Astrocyte of the cerebellum (primary cell): ENCODE data around the gene KCNMB3.

Source experiments
- DNase-seq: peaks from one replicate; pipeline ENCODE4 v3.0.0-alpha.2; 2011; ENCODE audit warnings: low read depth
- H3K4me3 ChIP-seq: 2 replicates; pipeline ENCODE4 v1.5.1; 2011; ENCODE audit warnings: mild to moderate bottlenecking, low read depth, low read length, moderate library complexity
- in situ Hi-C: cut with HindIII; loops from 2 replicates; pipeline ENCODE4 v1.10.0; 2017; ENCODE audit warnings: low sequenced_read_pairs
- TF ChIP-seq, protein P1 (sequence below): IDR thresholded peaks from 2 replicates; pipeline ENCODE4 v1.5.1; 2012; ENCODE audit warnings: low read length, low read depth, moderate library complexity, mild to moderate bottlenecking; ENCODE audit errors: missing control alignments

KCNMB3 gene, protein sequence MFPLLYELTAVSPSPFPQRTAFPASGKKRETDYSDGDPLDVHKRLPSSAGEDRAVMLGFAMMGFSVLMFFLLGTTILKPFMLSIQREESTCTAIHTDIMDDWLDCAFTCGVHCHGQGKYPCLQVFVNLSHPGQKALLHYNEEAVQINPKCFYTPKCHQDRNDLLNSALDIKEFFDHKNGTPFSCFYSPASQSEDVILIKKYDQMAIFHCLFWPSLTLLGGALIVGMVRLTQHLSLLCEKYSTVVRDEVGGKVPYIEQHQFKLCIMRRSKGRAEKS

DNA sequence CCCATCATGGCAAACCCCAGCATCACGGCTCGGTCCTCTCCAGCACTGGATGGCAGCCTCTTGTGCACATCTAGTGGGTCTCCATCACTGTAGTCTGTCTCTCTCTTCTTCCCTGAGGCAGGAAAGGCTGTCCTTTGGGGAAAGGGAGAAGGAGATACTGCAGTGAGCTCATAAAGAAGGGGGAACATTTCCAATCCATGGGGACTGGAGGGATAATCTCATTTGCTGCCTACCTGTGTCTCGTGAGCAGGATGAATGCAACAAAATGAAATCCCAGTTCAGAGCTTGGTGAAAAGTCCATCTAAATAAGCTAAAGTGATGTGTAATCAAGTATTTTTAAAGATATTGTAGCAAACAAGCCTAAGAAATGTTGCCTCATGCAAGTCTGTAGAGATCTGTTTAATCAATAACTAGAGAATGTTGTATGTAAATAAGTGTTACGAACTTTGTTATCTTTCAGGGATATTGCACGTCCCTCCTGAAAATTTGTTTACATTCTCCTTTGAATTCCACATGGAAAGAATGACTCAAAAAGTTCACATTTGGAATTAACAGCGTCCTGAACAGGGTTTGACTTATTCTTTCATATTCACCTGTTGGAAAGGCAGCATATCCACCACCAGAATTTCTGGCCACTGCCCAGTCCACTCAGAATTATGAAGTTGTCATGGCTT lies at the start of gene KCNMB3:
KCNMB3 (minus strand) TSS at position 312 of the 674 bp plus-strand sequence; CDS start at position 188, 124 bp downstream.
- in situ Hi-C loops: no loop called here
- no peak within 1 kb of the TSS for H3K4me3 ChIP-seq
- TF ChIP-seq, protein P1, sequence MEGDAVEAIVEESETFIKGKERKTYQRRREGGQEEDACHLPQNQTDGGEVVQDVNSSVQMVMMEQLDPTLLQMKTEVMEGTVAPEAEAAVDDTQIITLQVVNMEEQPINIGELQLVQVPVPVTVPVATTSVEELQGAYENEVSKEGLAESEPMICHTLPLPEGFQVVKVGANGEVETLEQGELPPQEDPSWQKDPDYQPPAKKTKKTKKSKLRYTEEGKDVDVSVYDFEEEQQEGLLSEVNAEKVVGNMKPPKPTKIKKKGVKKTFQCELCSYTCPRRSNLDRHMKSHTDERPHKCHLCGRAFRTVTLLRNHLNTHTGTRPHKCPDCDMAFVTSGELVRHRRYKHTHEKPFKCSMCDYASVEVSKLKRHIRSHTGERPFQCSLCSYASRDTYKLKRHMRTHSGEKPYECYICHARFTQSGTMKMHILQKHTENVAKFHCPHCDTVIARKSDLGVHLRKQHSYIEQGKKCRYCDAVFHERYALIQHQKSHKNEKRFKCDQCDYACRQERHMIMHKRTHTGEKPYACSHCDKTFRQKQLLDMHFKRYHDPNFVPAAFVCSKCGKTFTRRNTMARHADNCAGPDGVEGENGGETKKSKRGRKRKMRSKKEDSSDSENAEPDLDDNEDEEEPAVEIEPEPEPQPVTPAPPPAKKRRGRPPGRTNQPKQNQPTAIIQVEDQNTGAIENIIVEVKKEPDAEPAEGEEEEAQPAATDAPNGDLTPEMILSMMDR: no peak
- DNase-seq: no peak

GRCh38 chr3:179299999-179300613 lies 49.2 kb upstream of the KCNMB3 start:
- TF ChIP-seq, protein P1: no peak
- DNase-seq: no peak
- in situ Hi-C loops: loop anchor here (25.0 kb wide), 1 partner anchor 188 kb away; no protein-coding TSS in a partner anchor
- no peak overlapping the region for H3K4me3 ChIP-seq

DNA sequence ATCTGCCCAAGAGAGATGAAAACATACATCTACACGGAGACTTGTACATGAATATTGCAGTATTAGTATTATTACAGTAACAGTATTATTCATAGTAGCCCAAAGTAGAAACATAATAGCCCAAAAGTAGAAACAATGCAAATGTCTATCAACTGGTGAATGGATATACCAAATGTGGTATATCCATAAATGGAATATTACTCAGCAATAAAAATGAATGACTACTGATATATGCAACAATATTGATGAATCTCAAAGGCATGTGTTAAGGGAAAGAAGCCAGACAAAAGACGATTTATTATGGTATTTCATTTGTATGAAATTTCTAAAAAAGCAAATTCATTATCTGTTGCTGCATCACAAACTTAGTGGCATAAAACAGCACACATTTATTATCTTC lies 48.4 kb upstream of the KCNMB3 start:
- no peak for DNase-seq
- in situ Hi-C loops: no loop called here
- no peak overlapping the region for H3K4me3 ChIP-seq
- TF ChIP-seq, protein P1: no peak

DNA sequence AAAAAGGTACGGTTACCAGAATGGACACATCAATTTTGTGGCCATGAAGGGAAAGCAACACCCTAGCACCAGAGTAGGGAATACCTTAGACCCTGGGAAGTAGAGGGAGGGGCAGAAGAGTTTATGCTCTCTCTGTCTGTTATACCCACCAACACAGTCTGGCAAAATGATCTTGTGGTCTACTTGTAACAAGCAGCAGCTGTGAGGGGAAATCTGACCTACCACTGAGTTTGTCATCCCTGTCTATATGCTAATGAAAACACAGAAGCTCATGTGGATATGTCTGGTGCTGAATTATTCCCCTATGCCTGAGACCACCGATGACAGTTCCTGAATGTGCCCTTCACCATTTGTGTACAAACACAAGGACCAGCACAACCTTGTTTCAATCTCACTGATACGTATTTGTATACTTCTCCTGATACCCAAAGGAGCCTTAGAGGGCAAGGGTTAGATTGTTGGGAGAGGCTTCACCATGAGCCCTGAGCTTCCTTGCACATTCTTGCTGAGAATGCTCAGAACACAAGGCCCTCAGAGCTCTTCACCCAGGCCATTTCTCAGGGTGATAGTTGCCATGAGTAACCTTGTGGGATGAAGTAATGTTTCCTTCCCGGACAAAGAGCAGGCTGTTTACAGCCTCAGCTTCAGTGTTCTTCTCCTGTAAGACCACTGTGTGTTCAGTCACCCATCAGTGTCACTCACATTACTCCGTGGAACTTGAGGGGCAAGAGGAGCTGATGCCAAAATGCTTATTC lies 47.2 kb upstream of the KCNMB3 start:
- H3K4me3 ChIP-seq: no peak overlapping the region
- TF ChIP-seq, protein P1: no peak
- DNase-seq: no peak
- in situ Hi-C loops: no loop called here

GRCh38 chr3:179292450-179292849 lies 41.5 kb upstream of the KCNMB3 start:
- H3K4me3 ChIP-seq: no peak overlapping the region
- in situ Hi-C loops: no loop called here
- TF ChIP-seq, protein P1: no peak
- no peak for DNase-seq

DNA sequence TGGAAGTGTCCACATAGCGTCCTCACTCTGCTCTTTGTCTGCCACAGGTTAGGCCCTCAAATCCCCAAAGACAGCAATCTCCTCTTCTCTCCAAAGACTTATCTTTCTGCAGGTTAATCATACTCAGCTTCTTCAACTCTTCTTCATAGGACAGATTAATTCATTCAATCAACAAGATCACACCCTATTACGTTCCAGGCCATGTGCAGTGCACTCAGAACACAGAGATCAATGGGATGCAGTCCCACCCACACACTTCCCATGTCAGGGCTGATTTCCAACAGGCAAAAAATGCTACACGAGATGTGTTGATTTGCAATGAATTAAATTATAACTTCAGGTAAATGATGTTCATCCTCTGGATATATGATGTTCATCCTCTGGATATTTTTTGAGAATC lies 38.4 kb upstream of the KCNMB3 start:
- H3K4me3 ChIP-seq: no peak overlapping the region
- TF ChIP-seq, protein P1: no peak
- in situ Hi-C loops: no loop called here
- no peak for DNase-seq
